K562 (cell line): ENCODE measurements around the gene PRPF8. TPM values are rescaled to one million over a fixed set of nuclear protein-coding genes. Genes with fewer than 3 reads are reported as not detected.

ENCODE experiments used
- CBX2 ChIP-seq: fragments of 200-600 bp; sonication (generic); IDR thresholded peaks from one replicate; pipeline ENCODE4 v1.6.1; 2012; ENCODE audit warnings: mild to moderate bottlenecking, low read length, inconsistent platforms; ENCODE audit not compliant: insufficient read depth, poor library complexity, severe bottlenecking
- CREB5 ChIP-seq: fragments of 250-450 bp; sonication (Bioruptor Pico); IDR thresholded peaks from 2 replicates; pipeline ENCODE4 v1.5.0; 2020; ENCODE audit warnings: mild to moderate bottlenecking
- DMBX1 ChIP-seq: fragments of 250-450 bp; sonication (Bioruptor Pico); IDR thresholded peaks from 2 replicates; pipeline ENCODE4 v1.8.0; 2022; ENCODE audit warnings: inconsistent platforms, mild to moderate bottlenecking, moderate library complexity, borderline replicate concordance
- ELK3 ChIP-seq: fragments of 450-650 bp; formaldehyde crosslinking; IDR thresholded peaks from 2 replicates; pipeline ENCODE4 v1.4.0; 2020; ENCODE audit warnings: mild to moderate bottlenecking
- EP300 ChIP-seq: IDR thresholded peaks from 2 replicates; pipeline ENCODE4 v1.6.1; 2012; ENCODE audit warnings: low read length, improper control_type of control experiment
- FOXJ3 ChIP-seq: sonication (generic); formaldehyde crosslinking; IDR thresholded peaks from 2 replicates; pipeline ENCODE4 v1.4.0; 2020; ENCODE audit warnings: mild to moderate bottlenecking, missing genetic modification reagents
- FUS ChIP-seq: fragments of 200-400 bp; formaldehyde crosslinking; optimal IDR thresholded peaks from 2 replicates; pipeline ENCODE3; 2017; ENCODE audit warnings: low read depth, low read length
- HDAC8 ChIP-seq: fragments of 450-650 bp; IDR thresholded peaks from 2 replicates; pipeline ENCODE4 v1.6.1; 2016; ENCODE audit warnings: mild to moderate bottlenecking, missing genetic modification characterization, moderate library complexity, missing compliant biosample characterization
- LARP7 ChIP-seq: fragments of 450-650 bp; IDR thresholded peaks from 2 replicates; pipeline ENCODE4 v1.6.1; 2016
- MCM7 ChIP-seq, 2 experiments: fragments of 450-650 bp; IDR thresholded peaks; 2 replicates each; pipeline ENCODE4 v1.6.1; 2016 to 2018
- MIER1 ChIP-seq: fragments of 450-650 bp; IDR thresholded peaks from 2 replicates; pipeline ENCODE4 v1.6.1; 2016; ENCODE audit warnings: antibody characterized with exemption, mild to moderate bottlenecking, low read depth
- NFE2 ChIP-seq: IDR thresholded peaks from 2 replicates; pipeline ENCODE4 v1.6.1; 2014; ENCODE audit warnings: antibody characterized with exemption, low read depth
- POLR3G ChIP-seq: IDR thresholded peaks from 2 replicates; pipeline ENCODE4 v1.6.1; 2011; ENCODE audit not compliant: insufficient read length, insufficient replicate concordance; ENCODE audit errors: extremely low read depth
- PREB ChIP-seq: sonication (generic); formaldehyde crosslinking; IDR thresholded peaks from 2 replicates; pipeline ENCODE4 v1.8.1; 2023; ENCODE audit warnings: mild to moderate bottlenecking, missing genetic modification reagents
- TAF1 ChIP-seq: IDR thresholded peaks from 2 replicates; pipeline ENCODE4 v1.6.1; 2011; ENCODE audit warnings: mild to moderate bottlenecking, low read length, moderate library complexity; ENCODE audit not compliant: insufficient read depth, control insufficient read depth, severe bottlenecking; ENCODE audit errors: extremely low read depth
- ZBTB7A ChIP-seq: IDR thresholded peaks from 2 replicates; pipeline ENCODE4 v1.6.1; 2011; ENCODE audit warnings: low read depth, mild to moderate bottlenecking, low read length, moderate library complexity, borderline replicate concordance; ENCODE audit not compliant: control insufficient read depth
- ZNF197 ChIP-seq: fragments of 200-800 bp; sonication (Bioruptor generic); IDR thresholded peaks from 2 replicates; pipeline ENCODE4 v1.6.1; 2016; ENCODE audit warnings: low read depth, missing genetic modification characterization, missing compliant biosample characterization
- ZNF583 ChIP-seq: fragments of 250-450 bp; sonication (Bioruptor Pico); IDR thresholded peaks from 2 replicates; pipeline ENCODE4 v1.4.0; 2020
- polyA plus RNA-seq, 8 experiments: library from polyadenylated mRNA; depleted of rRNA in 4 of 8; stranded (reverse) in 5 of 8; unstranded in 3 of 8; fragments of >200 nt; fragmentation: Nextera tagmentation in 2 of 8; fragmentation: Illumina TruSeq in 1 of 8; extraction: Ambion mirVana in 2 of 8; extraction: Trizol in 1 of 8; gene quantifications; 2 replicates each; pipeline versions ENCODE4 v1.2.1 to v1.2.3, GENCODE V29; 2011 to 2014; ENCODE audit warnings: inconsistent platforms in 1 of 8, missing spikeins in 1 of 8
- total RNA-seq, 7 experiments: library from RNA; depleted of rRNA in 6 of 7; stranded (reverse); fragments of >200 nt in 6 of 7; fragmentation: Illumina TruSeq in 2 of 7; extraction: Trizol in 2 of 7; gene quantifications; 2 replicates each; pipeline versions ENCODE4 v1.2.1 to v1.2.3, GENCODE V29; 2011 to 2021; ENCODE audit warnings: low replicate concordance in 1 of 7
- TF ChIP-seq, protein P1 (sequence below): fragments of 250-450 bp; sonication (Bioruptor Pico); IDR thresholded peaks from 2 replicates; pipeline ENCODE4 v1.4.0; 2020
- TF ChIP-seq, protein P2 (sequence below): fragments of 250-450 bp; sonication (Bioruptor Pico); IDR thresholded peaks from 2 replicates; pipeline ENCODE4 v1.4.0; 2020; ENCODE audit warnings: mild to moderate bottlenecking
- TF ChIP-seq, protein P3 (sequence below): IDR thresholded peaks from 2 replicates; pipeline ENCODE4 v1.6.1; 2011; ENCODE audit not compliant: insufficient read length; ENCODE audit errors: extremely low read depth

Gene PRPF8
- total and polyA plus RNA-seq, 9 of the 15 experiments (the other 6 are each of a cell fraction or from before 2014, with no cell fraction given), result 64.3 to 294 (median 85.9) TPM

DNA sequence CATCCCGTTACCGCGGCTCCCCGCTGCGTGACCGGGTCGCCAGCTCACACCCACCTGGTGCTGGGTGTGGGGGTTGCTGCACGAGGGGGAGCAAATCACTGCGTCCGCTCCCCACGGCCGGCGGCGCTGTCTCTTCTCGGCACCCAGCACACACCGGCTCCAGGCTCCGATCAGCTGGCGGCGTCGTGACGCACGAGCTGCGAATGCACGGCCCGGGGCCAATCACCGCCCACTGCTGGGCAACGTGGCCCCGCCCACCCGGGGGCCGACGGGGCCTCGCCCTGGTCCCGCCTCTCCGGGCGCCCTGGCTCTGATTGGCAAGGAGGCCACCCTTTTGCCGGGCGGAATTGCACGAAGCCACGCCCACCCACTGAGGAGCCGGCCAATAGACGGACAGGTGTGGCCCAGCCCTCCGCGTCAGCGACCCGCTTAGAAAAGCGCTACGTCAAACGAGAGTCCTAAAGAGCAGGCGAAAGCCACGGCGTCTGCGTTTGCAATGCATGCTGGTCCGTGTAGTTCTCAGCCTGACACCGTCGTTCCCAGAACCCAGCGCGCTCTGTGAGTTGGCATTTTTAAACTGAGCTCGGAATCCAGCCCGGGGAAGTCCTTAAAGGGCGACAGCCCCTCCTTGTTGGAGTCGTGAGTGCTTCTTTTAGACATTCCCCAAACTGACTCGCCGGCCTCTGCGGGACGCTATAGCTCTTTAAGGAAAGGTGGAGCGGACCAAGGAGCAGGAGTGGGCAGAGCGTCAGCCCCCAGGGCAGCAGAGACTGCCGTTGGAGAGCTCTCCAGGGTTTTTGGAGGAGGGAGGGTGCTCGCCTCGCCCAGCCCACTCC, 31.6 kb upstream of the PRPF8 start (continued):
- TF ChIP-seq ZNF197, result no peak
- TF ChIP-seq, protein P1, sequence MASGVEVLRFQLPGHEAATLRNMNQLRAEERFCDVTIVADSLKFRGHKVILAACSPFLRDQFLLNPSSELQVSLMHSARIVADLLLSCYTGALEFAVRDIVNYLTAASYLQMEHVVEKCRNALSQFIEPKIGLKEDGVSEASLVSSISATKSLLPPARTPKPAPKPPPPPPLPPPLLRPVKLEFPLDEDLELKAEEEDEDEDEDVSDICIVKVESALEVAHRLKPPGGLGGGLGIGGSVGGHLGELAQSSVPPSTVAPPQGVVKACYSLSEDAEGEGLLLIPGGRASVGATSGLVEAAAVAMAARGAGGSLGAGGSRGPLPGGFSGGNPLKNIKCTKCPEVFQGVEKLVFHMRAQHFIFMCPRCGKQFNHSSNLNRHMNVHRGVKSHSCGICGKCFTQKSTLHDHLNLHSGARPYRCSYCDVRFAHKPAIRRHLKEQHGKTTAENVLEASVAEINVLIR, result peak; percentile 85
- TF ChIP-seq EP300, result peak; percentile 22; the same call in 1 of the 2 replicates
- TF ChIP-seq, protein P2, sequence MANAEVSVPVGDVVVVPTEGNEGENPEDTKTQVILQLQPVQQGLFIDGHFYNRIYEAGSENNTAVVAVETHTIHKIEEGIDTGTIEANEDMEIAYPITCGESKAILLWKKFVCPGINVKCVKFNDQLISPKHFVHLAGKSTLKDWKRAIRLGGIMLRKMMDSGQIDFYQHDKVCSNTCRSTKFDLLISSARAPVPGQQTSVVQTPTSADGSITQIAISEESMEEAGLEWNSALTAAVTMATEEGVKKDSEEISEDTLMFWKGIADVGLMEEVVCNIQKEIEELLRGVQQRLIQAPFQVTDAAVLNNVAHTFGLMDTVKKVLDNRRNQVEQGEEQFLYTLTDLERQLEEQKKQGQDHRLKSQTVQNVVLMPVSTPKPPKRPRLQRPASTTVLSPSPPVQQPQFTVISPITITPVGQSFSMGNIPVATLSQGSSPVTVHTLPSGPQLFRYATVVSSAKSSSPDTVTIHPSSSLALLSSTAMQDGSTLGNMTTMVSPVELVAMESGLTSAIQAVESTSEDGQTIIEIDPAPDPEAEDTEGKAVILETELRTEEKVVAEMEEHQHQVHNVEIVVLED (CRISPR knock-in tag), result peak; percentile 92
- TF ChIP-seq MIER1, result no peak
- TF ChIP-seq ZNF583 (CRISPR knock-in tag), result no peak
- no peak for TF ChIP-seq LARP7
- no peak for TF ChIP-seq FOXJ3
- TF ChIP-seq DMBX1 (CRISPR knock-in tag), result no peak
- peak; percentile 98 for TF ChIP-seq NFE2
- no peak for TF ChIP-seq POLR3G
- peak; percentile 49 for TF ChIP-seq FUS
- TF ChIP-seq TAF1, result peak; percentile 80
- no peak for TF ChIP-seq HDAC8 (tag)
- no peak for TF ChIP-seq PREB (CRISPR knock-in tag)
- no peak for TF ChIP-seq CBX2
- TF ChIP-seq, protein P3, sequence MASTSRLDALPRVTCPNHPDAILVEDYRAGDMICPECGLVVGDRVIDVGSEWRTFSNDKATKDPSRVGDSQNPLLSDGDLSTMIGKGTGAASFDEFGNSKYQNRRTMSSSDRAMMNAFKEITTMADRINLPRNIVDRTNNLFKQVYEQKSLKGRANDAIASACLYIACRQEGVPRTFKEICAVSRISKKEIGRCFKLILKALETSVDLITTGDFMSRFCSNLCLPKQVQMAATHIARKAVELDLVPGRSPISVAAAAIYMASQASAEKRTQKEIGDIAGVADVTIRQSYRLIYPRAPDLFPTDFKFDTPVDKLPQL, result no peak
- no peak for TF ChIP-seq CREB5 (CRISPR knock-in tag)
- 0 out of 2 replicates have a peak, but pooled peaks have one; percentile 0 for TF ChIP-seq ZBTB7A
- no peak for TF ChIP-seq MCM7 (IDR thresholded peaks at IDR 0.05)
- TF ChIP-seq ELK3 (CRISPR knock-in tag), result no peak
